ENCODE data around the gene ARHGEF12.

- TF ChIP-seq CTCF (IDR thresholded peaks at IDR 0.05) (no peak), POLR2AphosphoS5 (IDR thresholded peaks at IDR 0.05) (no peak), POLR2A (IDR thresholded peaks at IDR 0.05) (no peak), EP300 (IDR thresholded peaks at IDR 0.05; ENCODE audit: low read depth) (no peak)
Observed at GRCh38 chr11:120424970-120425332, 88.7 kb downstream of the ARHGEF12 start.

Measured in transverse colon (tissue), 4 donors.